ENCODE measurements around the gene NKAIN2. TPM values are rescaled to one million over a fixed set of nuclear protein-coding genes. Genes with fewer than 3 reads are reported as not detected.
"Not testable (repeated sequence)": the region's sequence is repeated elsewhere in the genome, so short reads cannot be mapped to it uniquely, and the experiment has no call there.

NKAIN2 gene
- polyA plus RNA-seq, 1 of the 3 experiments (the other 2 are of a cell fraction): not detected

GRCh38 chr6:124396361-124396760, 592.7 kb downstream of the NKAIN2 start (continued):
- TF ChIP-seq MAX (IDR thresholded peaks at IDR 0.05; ENCODE audit: low read depth): no peak
- TF ChIP-seq SMC3 (IDR thresholded peaks at IDR 0.05; ENCODE audit: low read depth, low read length): no peak
- TF ChIP-seq EZH2phosphoT487 (IDR thresholded peaks at IDR 0.05; ENCODE audit: borderline replicate concordance, low read depth): no peak
- TF ChIP-seq TEAD4 (IDR thresholded peaks at IDR 0.05; ENCODE audit: borderline replicate concordance, insufficient read depth): no peak
- no peak for TF ChIP-seq YY1 (IDR thresholded peaks at IDR 0.05; ENCODE audit: low read depth)
- TF ChIP-seq RFX5 (IDR thresholded peaks at IDR 0.05; ENCODE audit: low read length): no peak
- no peak for TF ChIP-seq POLR2AphosphoS5 (IDR thresholded peaks at IDR 0.05; ENCODE audit: low read depth, low read length)
- TF ChIP-seq USF2 (IDR thresholded peaks at IDR 0.05; ENCODE audit: borderline replicate concordance, low read depth, low read length): no peak
- no peak for TF ChIP-seq USF1 (IDR thresholded peaks at IDR 0.05; ENCODE audit: borderline replicate concordance, low read depth)
- no peak for TF ChIP-seq CHD2 (IDR thresholded peaks at IDR 0.05; ENCODE audit: low read length, partially characterized antibody)
- TF ChIP-seq RAD21 (IDR thresholded peaks at IDR 0.05; ENCODE audit: low read length): no peak

GRCh38 chr6:124400261-124400999, 596.8 kb downstream of the NKAIN2 start:
- no peak overlapping the region for H3K4me2 ChIP-seq
- DNase-seq: no peak
- no peak overlapping the region for H3K27ac ChIP-seq (ENCODE audit: low read depth in 2 of 2, low read length in 1 of 2)
- 3% methylated on average over 2 of the region's 2 CpGs for WGBS (ENCODE audit: low lambda C conversion rate)
- no peaks in the 10 kb centered on the region for H3K27me3 ChIP-seq (ENCODE audit: insufficient read depth)
- no peaks in the 10 kb centered on the region for H3K9me3 ChIP-seq
- H2AFZ ChIP-seq (ENCODE audit: low read depth): no peak overlapping the region
- no peaks in the 10 kb centered on the region for H3K79me2 ChIP-seq (ENCODE audit: insufficient read depth)
- no peak overlapping the region for H3K4me3 ChIP-seq (ENCODE audit: low read depth in 2 of 2, low read length in 1 of 2)
- H3K9ac ChIP-seq: no peak overlapping the region
- CTCF ChIA-PET: no interaction called here
- no peaks in the 10 kb centered on the region for H3K9me2 ChIP-seq
- POLR2A ChIA-PET: no interaction called here
- TF ChIP-seq JUND (IDR thresholded peaks at IDR 0.05) (no peak), NRF1 (IDR thresholded peaks at IDR 0.05; ENCODE audit: low read depth, low read length) (no peak)
- H4K20me1 ChIP-seq (ENCODE audit: insufficient read depth): no peaks in the 10 kb centered on the region
- H3F3A ChIP-seq (replicated peaks; ENCODE audit: insufficient read depth): no peaks in the 10 kb centered on the region
- no peaks in the 10 kb centered on the region for H3K36me3 ChIP-seq (replicated peaks in 1 of 2; ENCODE audit: control insufficient read depth in 1 of 2, insufficient read depth in 2 of 2, low read length in 1 of 2)
- H3K4me1 ChIP-seq (ENCODE audit: control insufficient read depth in 1 of 2, insufficient read depth in 2 of 2, low read depth in 1 of 2, low read length in 1 of 2): no peaks in the 10 kb centered on the region

- CTCF ChIA-PET; H3F3A ChIP-seq (replicated peaks; ENCODE audit: insufficient read depth); H3K36me3 ChIP-seq (replicated peaks in 1 of 2; ENCODE audit: control insufficient read depth in 1 of 2, insufficient read depth in 2 of 2, low read length in 1 of 2); H3K9ac ChIP-seq; H3K9me3 ChIP-seq; H2AFZ ChIP-seq (ENCODE audit: low read depth); H3K4me1 ChIP-seq (ENCODE audit: control insufficient read depth in 1 of 2, insufficient read depth in 2 of 2, low read depth in 1 of 2, low read length in 1 of 2); H3K27me3 ChIP-seq (ENCODE audit: insufficient read depth); POLR2A ChIA-PET; H3K27ac ChIP-seq (ENCODE audit: low read depth in 2 of 2, low read length in 1 of 2); H3K9me2 ChIP-seq; H3K4me2 ChIP-seq; H3K4me3 ChIP-seq (ENCODE audit: low read depth in 2 of 2, low read length in 1 of 2); H4K20me1 ChIP-seq (ENCODE audit: insufficient read depth); DNase-seq; H3K79me2 ChIP-seq (ENCODE audit: insufficient read depth): not testable (repeated sequence)
- WGBS (ENCODE audit: low lambda C conversion rate): 7% methylated on average over 4 of the region's 4 CpGs
Measured at GRCh38 chr6:124410425-124410824, 606.8 kb downstream of the NKAIN2 start.

GRCh38 chr6:124412657-124413056, 609.0 kb downstream of the NKAIN2 start:
- H3K9me3 ChIP-seq; CTCF ChIA-PET; H3K36me3 ChIP-seq (replicated peaks in 1 of 2; ENCODE audit: control insufficient read depth in 1 of 2, insufficient read depth in 2 of 2, low read length in 1 of 2); H3K4me1 ChIP-seq (ENCODE audit: control insufficient read depth in 1 of 2, insufficient read depth in 2 of 2, low read depth in 1 of 2, low read length in 1 of 2); H3K4me3 ChIP-seq (ENCODE audit: low read depth in 2 of 2, low read length in 1 of 2); H3F3A ChIP-seq (replicated peaks; ENCODE audit: insufficient read depth); H2AFZ ChIP-seq (ENCODE audit: low read depth); H3K27ac ChIP-seq (ENCODE audit: low read depth in 2 of 2, low read length in 1 of 2); H3K4me2 ChIP-seq; POLR2A ChIA-PET; H3K27me3 ChIP-seq (ENCODE audit: insufficient read depth); H3K9ac ChIP-seq; DNase-seq; H3K9me2 ChIP-seq; H3K79me2 ChIP-seq (ENCODE audit: insufficient read depth); H4K20me1 ChIP-seq (ENCODE audit: insufficient read depth): not testable (repeated sequence)
- WGBS (ENCODE audit: low lambda C conversion rate): 0% methylated on average over 6 of the region's 10 CpGs

Measured in SK-N-SH (cell line).